MG63 (cell line): ENCODE measurements around the gene KLHL30. TPM values are rescaled to one million over a fixed set of nuclear protein-coding genes. Genes with fewer than 3 reads are reported as not detected.

ENCODE experiments used
- DNase-seq: peaks from one replicate; pipeline ENCODE4 v3.0.0-alpha.2; 2020
- H3K27me3 ChIP-seq: fragments of 250-450 bp; sonication (Bioruptor Pico); 2 replicates; pipeline ENCODE4 v1.5.1; 2020; ENCODE audit warnings: mild to moderate bottlenecking, moderate library complexity
- H3K36me3 ChIP-seq: fragments of 250-450 bp; sonication (Bioruptor Pico); 2 replicates; pipeline ENCODE4 v1.5.1; 2020; ENCODE audit warnings: mild to moderate bottlenecking, moderate library complexity
- H3K4me3 ChIP-seq: fragments of 250-450 bp; sonication (Bioruptor Pico); 2 replicates; pipeline ENCODE4 v1.5.1; 2020; ENCODE audit warnings: mild to moderate bottlenecking, moderate library complexity
- H3K9me3 ChIP-seq: fragments of 250-450 bp; sonication (Bioruptor Pico); 2 replicates; pipeline ENCODE4 v1.5.1; 2020; ENCODE audit warnings: mild to moderate bottlenecking, moderate library complexity
- total RNA-seq: library from RNA; depleted of rRNA; stranded (reverse); fragments of >200 nt; shearing (Covaris generic); gene quantifications from 2 replicates; pipeline ENCODE4 v1.2.3, GENCODE V29; 2014; ENCODE audit warnings: low replicate concordance

Gene KLHL30
- total RNA-seq, 1 experiment from 2014 or later: not detected

GRCh38 chr2:238100821-238101771 is 37.4 kb upstream of the KLHL30 start:
- no peak for DNase-seq
- Histone ChIP-seq H3K9me3 (no peaks in the 10 kb centered on the region), H3K27me3 (no peaks in the 10 kb centered on the region), H3K36me3 (no peaks in the 10 kb centered on the region), H3K4me3 (no peak overlapping the region)

DNA sequence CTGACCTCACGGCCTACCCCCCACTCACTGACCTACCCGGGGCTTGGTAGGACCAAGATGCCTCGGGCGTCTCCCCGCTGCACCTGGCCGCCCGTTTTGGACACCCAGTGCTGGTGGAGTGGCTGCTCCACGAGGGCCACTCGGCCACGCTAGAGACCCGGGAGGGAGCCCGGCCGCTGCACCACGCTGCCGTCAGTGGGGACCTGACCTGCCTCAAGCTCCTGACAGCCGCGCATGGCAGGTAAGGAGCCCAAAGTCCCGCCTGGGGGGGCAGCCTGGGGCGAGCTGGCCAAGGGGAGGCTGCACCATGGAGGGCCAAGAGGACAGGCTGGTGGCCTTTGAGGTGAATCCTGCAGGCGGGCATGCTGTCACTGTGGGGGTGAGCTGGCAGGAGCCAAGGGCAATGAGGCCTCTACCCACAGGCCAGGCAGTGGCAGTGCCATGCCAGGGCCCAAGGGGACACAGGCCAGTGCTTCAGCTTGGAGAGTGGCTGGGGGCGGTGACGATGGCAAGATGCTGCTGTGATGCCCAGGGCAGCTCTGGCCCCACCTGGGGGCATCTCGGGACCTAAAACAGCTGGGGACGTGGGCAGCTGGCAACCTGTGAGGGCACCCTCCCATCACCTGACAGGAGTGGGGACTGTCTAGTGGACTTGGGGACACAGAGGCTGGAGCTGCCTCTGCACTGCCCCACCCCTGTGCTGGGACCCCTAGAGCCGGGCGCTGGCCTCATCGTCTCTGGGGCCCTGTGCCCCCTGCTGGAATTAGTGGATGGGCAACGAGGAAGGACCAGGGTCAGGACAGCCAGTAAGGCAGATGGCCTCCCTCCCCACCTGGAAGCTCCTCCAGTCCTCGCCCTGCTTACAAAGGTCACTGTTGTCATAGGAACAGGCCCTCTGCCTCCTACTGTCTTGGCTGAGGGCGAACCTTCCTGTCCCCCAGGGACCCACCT is 36.3 kb upstream of the KLHL30 start:
- Histone ChIP-seq H3K4me3 (no peak overlapping the region), H3K27me3 (no peaks in the 10 kb centered on the region), H3K36me3 (no peaks in the 10 kb centered on the region), H3K9me3 (no peaks in the 10 kb centered on the region)
- no peak for DNase-seq

DNA sequence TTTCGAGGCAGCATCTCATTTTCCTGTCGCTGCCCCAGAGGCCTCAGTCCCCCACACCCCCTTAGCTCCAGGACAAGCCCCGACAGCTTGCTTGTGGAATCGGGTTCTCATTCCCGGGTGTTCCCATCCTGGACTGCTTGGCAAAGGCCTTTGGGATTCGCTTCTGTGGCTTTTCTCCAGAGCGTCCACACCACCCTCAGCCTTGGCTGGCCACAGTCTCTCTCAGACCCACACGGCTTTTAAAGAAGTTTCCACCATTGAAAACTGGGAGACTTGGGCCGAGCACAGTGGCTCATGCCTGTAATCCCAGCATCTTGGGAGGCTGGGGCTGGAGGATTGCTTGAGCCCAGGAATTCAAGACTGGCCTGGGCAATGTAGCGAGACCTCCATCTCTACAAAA is 35.6 kb upstream of the KLHL30 start:
- DNase-seq: no peak
- H3K9me3 ChIP-seq: no peaks in the 10 kb centered on the region
- H3K27me3 ChIP-seq: no peaks in the 10 kb centered on the region
- H3K36me3 ChIP-seq: no peaks in the 10 kb centered on the region
- no peak overlapping the region for H3K4me3 ChIP-seq

DNA sequence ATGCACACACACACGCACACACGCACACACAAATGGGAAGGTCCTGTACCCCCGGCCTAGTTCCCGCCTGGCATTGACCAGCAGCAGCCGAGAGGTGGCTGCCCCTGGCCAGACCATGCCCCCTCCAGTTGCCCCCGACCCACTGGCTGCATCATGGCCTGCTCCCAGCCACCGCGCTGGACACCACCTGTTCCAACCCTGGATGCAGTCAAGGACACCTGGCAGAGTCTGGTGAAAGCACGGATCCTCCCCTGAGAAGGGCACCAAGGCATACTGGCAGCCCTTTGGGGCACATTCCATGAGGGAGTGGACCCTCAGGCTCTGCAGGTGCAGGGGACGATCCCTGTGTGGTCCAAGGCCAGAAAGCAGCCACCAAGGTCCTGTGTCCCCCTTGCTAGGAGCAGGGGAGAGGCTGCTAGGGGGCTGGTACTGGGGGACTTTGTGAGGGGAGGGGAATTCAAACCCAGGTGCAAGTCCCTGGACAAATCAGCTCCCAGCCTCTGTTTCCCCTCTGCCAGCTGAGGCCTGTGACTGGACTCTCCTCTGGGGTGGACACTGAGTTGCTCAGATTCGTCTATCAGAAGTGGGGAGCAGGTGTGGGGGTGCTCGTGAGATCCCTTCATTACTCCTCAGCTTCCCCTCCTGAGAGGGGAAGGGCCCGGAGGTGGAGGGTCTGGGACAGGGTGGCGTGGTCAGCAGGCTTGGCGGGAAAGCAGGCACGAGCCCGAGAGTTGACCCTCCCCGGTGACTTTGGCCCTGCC is 34.8 kb upstream of the KLHL30 start:
- Histone ChIP-seq H3K36me3 (no peaks in the 10 kb centered on the region), H3K4me3 (no peak overlapping the region), H3K9me3 (no peaks in the 10 kb centered on the region), H3K27me3 (no peaks in the 10 kb centered on the region)
- DNase-seq: no peak

DNA sequence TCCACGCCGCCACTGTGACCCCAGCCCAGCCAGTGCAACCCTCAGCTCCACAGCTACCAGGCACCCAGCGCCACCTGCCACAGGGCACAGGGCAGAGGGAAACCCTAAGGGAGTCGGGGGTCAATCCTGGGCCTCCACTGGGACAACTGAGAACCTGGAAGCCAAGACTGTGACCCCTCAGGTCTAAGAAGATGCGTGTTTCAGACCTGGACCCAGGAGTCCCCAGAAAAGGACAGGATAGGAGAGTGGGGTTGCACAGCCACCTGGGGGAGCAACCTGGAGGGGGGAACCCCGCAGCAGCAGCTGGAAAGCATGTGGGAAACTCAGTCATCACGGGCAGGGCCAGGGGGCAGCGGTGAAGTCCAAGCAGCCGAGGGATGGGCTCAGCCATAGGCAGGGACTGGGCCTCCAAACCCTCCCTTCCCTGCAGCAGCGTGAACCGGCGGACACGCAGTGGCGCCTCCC is 34.2 kb upstream of the KLHL30 start:
- DNase-seq: no peak
- H3K9me3 ChIP-seq: no peaks in the 10 kb centered on the region
- H3K4me3 ChIP-seq: no peak overlapping the region
- no peaks in the 10 kb centered on the region for H3K27me3 ChIP-seq
- H3K36me3 ChIP-seq: no peaks in the 10 kb centered on the region

GRCh38 chr2:238104691-238105371 is 33.6 kb upstream of the KLHL30 start:
- H3K36me3 ChIP-seq: no peaks in the 10 kb centered on the region
- H3K9me3 ChIP-seq: no peaks in the 10 kb centered on the region
- H3K4me3 ChIP-seq: no peak overlapping the region
- no peaks in the 10 kb centered on the region for H3K27me3 ChIP-seq
- DNase-seq: no peak

DNA sequence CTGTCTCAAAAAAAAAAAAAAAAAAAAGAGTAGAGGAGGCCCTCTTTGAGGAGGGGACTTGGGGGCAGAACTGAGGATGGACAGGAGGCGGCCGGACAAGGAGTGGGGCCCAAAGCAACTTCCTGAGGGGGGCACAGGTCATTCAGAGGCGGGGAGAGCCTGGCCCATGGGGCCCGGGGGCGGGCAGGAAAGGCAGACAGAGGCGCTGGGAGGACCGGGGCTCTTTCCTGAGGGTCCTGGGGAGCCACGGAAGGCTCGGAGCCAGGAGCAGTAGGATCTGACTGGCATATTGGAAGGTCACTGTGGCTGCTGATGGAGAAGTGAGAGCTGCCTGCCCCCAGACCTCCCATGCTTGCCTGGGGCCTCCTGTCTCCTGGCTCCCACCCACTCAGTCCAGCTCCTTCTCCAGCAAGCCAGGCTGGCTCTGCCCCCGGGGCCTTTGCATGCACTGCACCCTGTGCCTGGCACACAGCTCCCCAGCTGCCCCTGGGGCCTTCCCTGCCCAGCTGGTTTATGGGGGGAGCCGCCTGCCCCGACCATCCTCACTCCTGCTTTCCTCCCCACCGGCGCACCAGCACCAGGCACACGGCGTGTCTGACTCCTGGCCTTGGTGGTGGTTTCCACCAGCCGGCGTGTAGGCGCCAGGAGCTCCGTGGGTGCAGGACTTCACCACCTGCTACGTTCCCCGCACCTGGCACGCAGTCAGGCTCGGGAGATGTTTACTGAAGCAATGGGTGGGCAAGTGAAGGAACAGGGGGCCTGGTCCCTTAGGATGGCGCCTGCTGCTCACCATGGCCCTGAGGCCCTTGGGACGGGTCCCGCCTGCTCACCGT is 32.7 kb upstream of the KLHL30 start:
- no peaks in the 10 kb centered on the region for H3K27me3 ChIP-seq
- DNase-seq: no peak
- no peaks in the 10 kb centered on the region for H3K36me3 ChIP-seq
- H3K4me3 ChIP-seq: no peak overlapping the region
- no peaks in the 10 kb centered on the region for H3K9me3 ChIP-seq

- no peak for DNase-seq
- Histone ChIP-seq H3K27me3 (no peaks in the 10 kb centered on the region), H3K9me3 (no peaks in the 10 kb centered on the region), H3K4me3 (no peak overlapping the region), H3K36me3 (no peaks in the 10 kb centered on the region)
These were observed 32.1 kb upstream of the KLHL30 start for GRCh38 chr2:238106339-238106697.

- H3K9me3 ChIP-seq: no peaks in the 10 kb centered on the region
- H3K4me3 ChIP-seq: no peak overlapping the region
- DNase-seq: no peak
- H3K36me3 ChIP-seq: no peaks in the 10 kb centered on the region
- no peaks in the 10 kb centered on the region for H3K27me3 ChIP-seq
These were observed 31.6 kb upstream of the KLHL30 start for GRCh38 chr2:238106698-238107524.

GRCh38 chr2:238107525-238108422 is 30.7 kb upstream of the KLHL30 start:
- no peak for DNase-seq
- H3K36me3 ChIP-seq: no peaks in the 10 kb centered on the region
- no peak overlapping the region for H3K4me3 ChIP-seq
- no peaks in the 10 kb centered on the region; the same call in 1 of the 2 replicates for H3K27me3 ChIP-seq
- H3K9me3 ChIP-seq: peaks cover 4% of the 10 kb centered on the region; the same call in 1 of the 2 replicates

GRCh38 chr2:238108423-238109183 is 29.9 kb upstream of the KLHL30 start:
- Histone ChIP-seq H3K27me3 (no peaks in the 10 kb centered on the region; the same call in 1 of the 2 replicates), H3K4me3 (no peak overlapping the region), H3K9me3 (peaks cover 6% of the 10 kb centered on the region; the same call in 1 of the 2 replicates), H3K36me3 (no peaks in the 10 kb centered on the region)
- no peak for DNase-seq

DNA sequence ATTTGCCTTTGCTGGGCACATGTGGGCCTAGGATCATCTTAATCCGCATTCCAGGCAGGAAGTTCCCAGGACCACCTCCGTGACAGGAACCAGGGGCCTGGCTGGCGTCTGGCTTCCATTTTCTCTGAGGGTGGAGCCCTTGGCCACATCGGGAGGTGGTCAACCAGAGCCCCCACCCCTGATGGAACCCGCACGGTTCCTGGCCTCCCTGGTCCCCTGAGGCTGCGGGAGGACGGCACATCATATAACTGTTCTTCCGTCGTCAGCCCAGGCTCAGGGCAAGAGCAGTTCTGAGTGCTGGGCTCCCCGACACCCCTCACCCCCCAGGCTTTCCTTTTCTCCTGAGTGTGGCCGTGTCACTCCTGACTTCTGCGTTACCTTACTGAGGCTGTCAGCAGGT is 24.9 kb upstream of the KLHL30 start:
- H3K4me3 ChIP-seq: no peak overlapping the region
- no peaks in the 10 kb centered on the region; the same call in 1 of the 2 replicates for H3K27me3 ChIP-seq
- H3K9me3 ChIP-seq: peaks cover 6% of the 10 kb centered on the region; the same call in 1 of the 2 replicates
- DNase-seq: no peak
- H3K36me3 ChIP-seq: no peaks in the 10 kb centered on the region

- no peaks in the 10 kb centered on the region; the same call in 1 of the 2 replicates for H3K27me3 ChIP-seq
- no peak overlapping the region for H3K4me3 ChIP-seq
- H3K36me3 ChIP-seq: no peaks in the 10 kb centered on the region
- H3K9me3 ChIP-seq: peaks cover 6% of the 10 kb centered on the region; the same call in 1 of the 2 replicates
- DNase-seq: no peak
These were observed 24.1 kb upstream of the KLHL30 start for GRCh38 chr2:238114331-238114841.
